ENCODE results near the gene SLK.

Gene SLK

GRCh38 chr10:103934308-103934707, 32.6 kb upstream of the SLK start:
- H3K9me2 ChIP-seq (replicated peaks; ENCODE audit: low read depth, low read length): no peaks in the 10 kb centered on the region
- H3K27me3 ChIP-seq (ENCODE audit: insufficient read depth, low read length, poor library complexity, severe bottlenecking): peaks cover 32% of the 10 kb centered on the region
- no peaks in the 10 kb centered on the region for H3K79me2 ChIP-seq (ENCODE audit: insufficient read depth, low read length)
- TF ChIP-seq, protein P1, sequence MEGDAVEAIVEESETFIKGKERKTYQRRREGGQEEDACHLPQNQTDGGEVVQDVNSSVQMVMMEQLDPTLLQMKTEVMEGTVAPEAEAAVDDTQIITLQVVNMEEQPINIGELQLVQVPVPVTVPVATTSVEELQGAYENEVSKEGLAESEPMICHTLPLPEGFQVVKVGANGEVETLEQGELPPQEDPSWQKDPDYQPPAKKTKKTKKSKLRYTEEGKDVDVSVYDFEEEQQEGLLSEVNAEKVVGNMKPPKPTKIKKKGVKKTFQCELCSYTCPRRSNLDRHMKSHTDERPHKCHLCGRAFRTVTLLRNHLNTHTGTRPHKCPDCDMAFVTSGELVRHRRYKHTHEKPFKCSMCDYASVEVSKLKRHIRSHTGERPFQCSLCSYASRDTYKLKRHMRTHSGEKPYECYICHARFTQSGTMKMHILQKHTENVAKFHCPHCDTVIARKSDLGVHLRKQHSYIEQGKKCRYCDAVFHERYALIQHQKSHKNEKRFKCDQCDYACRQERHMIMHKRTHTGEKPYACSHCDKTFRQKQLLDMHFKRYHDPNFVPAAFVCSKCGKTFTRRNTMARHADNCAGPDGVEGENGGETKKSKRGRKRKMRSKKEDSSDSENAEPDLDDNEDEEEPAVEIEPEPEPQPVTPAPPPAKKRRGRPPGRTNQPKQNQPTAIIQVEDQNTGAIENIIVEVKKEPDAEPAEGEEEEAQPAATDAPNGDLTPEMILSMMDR (conservative IDR thresholded peaks at IDR 0.05; ENCODE audit: low read length): no peak
- no peak for TF ChIP-seq EZH2phosphoT487 (IDR thresholded peaks at IDR 0.05; ENCODE audit: borderline replicate concordance)
- no peaks in the 10 kb centered on the region for H3F3A ChIP-seq (ENCODE audit: low read depth)
- no peaks in the 10 kb centered on the region for H3K36me3 ChIP-seq (ENCODE audit: insufficient read depth, low read length)
- H2AFZ ChIP-seq (ENCODE audit: low read length): no peak overlapping the region
- H3K9ac ChIP-seq (ENCODE audit: low read depth, low read length, poor library complexity, severe bottlenecking): no peak overlapping the region
- no peak overlapping the region for H3K4me3 ChIP-seq (ENCODE audit: low read length, poor library complexity, severe bottlenecking)
- H3K4me2 ChIP-seq (ENCODE audit: low read depth, low read length, poor library complexity, severe bottlenecking): no peak overlapping the region
- H4K20me1 ChIP-seq (ENCODE audit: insufficient read depth, low read length, poor library complexity, severe bottlenecking): no peaks in the 10 kb centered on the region
- H3K4me1 ChIP-seq (ENCODE audit: insufficient read depth, low read length, poor library complexity, severe bottlenecking): no peaks in the 10 kb centered on the region
- H3K9me3 ChIP-seq (ENCODE audit: insufficient read depth, low read depth, low read length): no peaks in the 10 kb centered on the region

GRCh38 chr10:103936022-103936421, 30.9 kb upstream of the SLK start:
- no peak for TF ChIP-seq EZH2phosphoT487 (IDR thresholded peaks at IDR 0.05; ENCODE audit: borderline replicate concordance)
- TF ChIP-seq, protein P1 (conservative IDR thresholded peaks at IDR 0.05; ENCODE audit: low read length): no peak
- no peaks in the 10 kb centered on the region for H3K36me3 ChIP-seq (ENCODE audit: insufficient read depth, low read length)
- no peaks in the 10 kb centered on the region for H3K4me1 ChIP-seq (ENCODE audit: insufficient read depth, low read length, poor library complexity, severe bottlenecking)
- no peak overlapping the region for H3K4me3 ChIP-seq (ENCODE audit: low read length, poor library complexity, severe bottlenecking)
- peaks cover 33% of the 10 kb centered on the region for H3K27me3 ChIP-seq (ENCODE audit: insufficient read depth, low read length, poor library complexity, severe bottlenecking)
- no peak overlapping the region for H3K9ac ChIP-seq (ENCODE audit: low read depth, low read length, poor library complexity, severe bottlenecking)
- no peaks in the 10 kb centered on the region for H3K79me2 ChIP-seq (ENCODE audit: insufficient read depth, low read length)
- no peak overlapping the region for H3K4me2 ChIP-seq (ENCODE audit: low read depth, low read length, poor library complexity, severe bottlenecking)
- H4K20me1 ChIP-seq (ENCODE audit: insufficient read depth, low read length, poor library complexity, severe bottlenecking): no peaks in the 10 kb centered on the region
- no peak overlapping the region for H2AFZ ChIP-seq (ENCODE audit: low read length)
- no peaks in the 10 kb centered on the region for H3K9me3 ChIP-seq (ENCODE audit: insufficient read depth, low read depth, low read length)
- no peaks in the 10 kb centered on the region for H3K9me2 ChIP-seq (replicated peaks; ENCODE audit: low read depth, low read length)
- no peaks in the 10 kb centered on the region for H3F3A ChIP-seq (ENCODE audit: low read depth)

DNA sequence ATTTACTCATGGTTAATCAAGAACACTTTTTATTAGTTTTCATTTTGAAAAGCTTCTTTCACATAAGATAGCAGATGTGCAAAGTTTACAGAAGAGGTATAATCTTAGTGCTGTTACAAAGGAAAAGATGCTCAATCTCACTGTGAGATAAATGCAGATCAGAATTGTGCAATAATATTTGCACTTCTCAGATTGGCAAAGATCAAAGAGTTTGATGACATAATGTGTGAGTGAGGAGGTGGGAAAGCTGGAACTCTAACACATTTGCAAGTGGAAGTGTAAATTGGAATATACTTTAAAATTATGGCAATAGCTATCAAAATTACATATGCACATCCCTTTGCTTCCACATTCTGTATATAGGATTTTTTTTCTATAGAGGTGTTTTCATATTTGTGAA, 27.4 kb upstream of the SLK start:
- no peak for TF ChIP-seq EZH2phosphoT487 (IDR thresholded peaks at IDR 0.05; ENCODE audit: borderline replicate concordance)
- TF ChIP-seq, protein P1 (conservative IDR thresholded peaks at IDR 0.05; ENCODE audit: low read length): no peak

More for the DNA sequence above, 27.4 kb upstream of the SLK start:
- no peaks in the 10 kb centered on the region for H3K9me3 ChIP-seq (ENCODE audit: insufficient read depth, low read depth, low read length)
- no peak overlapping the region for H2AFZ ChIP-seq (ENCODE audit: low read length)
- no peaks in the 10 kb centered on the region for H3K79me2 ChIP-seq (ENCODE audit: insufficient read depth, low read length)
- no peaks in the 10 kb centered on the region for H3K4me1 ChIP-seq (ENCODE audit: insufficient read depth, low read length, poor library complexity, severe bottlenecking)
- H3K9ac ChIP-seq (ENCODE audit: low read depth, low read length, poor library complexity, severe bottlenecking): no peak overlapping the region
- H3F3A ChIP-seq (ENCODE audit: low read depth): no peaks in the 10 kb centered on the region
- peaks cover 2% of the 10 kb centered on the region for H4K20me1 ChIP-seq (ENCODE audit: insufficient read depth, low read length, poor library complexity, severe bottlenecking)
- H3K9me2 ChIP-seq (replicated peaks; ENCODE audit: low read depth, low read length): no peaks in the 10 kb centered on the region
- H3K4me3 ChIP-seq (ENCODE audit: low read length, poor library complexity, severe bottlenecking): no peak overlapping the region
- peaks cover 68% of the 10 kb centered on the region for H3K27me3 ChIP-seq (ENCODE audit: insufficient read depth, low read length, poor library complexity, severe bottlenecking)
- H3K36me3 ChIP-seq (ENCODE audit: insufficient read depth, low read length): no peaks in the 10 kb centered on the region
- H3K4me2 ChIP-seq (ENCODE audit: low read depth, low read length, poor library complexity, severe bottlenecking): no peak overlapping the region
